ENCODE results near the gene TCEA2.
A peak's percentile ranks its signal among the peaks of the same experiment; 100 is the strongest.

TCEA2 gene

DNA sequence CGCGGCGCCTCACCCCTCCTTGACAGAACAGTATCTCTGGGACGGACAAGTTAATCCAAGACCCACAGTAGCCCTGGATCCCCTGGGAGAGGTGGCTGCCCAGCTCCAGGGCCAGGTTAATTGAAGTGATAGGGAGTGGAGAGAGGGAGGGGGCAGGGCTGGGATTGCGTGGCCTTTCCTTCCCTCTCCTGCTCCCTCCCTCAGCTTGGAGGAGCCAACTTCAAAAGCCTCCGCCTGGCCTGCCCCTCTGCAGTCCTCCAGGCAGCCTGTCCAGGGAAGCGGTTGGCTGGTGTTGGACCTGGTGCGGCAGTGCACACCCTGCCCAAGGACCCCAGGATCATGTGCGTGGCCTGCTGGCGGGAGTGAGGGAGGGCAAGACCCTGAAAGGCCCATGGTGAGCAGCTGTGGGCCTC is 27.1 kb upstream of the TCEA2 start, which contains the start of gene C20orf204:
Gene C20orf204 (plus strand): TSS at position 250 of the 413 bp plus-strand sequence. CDS start 142 bp downstream, at position 392.
- no peak for DNase-seq (ENCODE audit: low read depth in 2 of 2)

DNA sequence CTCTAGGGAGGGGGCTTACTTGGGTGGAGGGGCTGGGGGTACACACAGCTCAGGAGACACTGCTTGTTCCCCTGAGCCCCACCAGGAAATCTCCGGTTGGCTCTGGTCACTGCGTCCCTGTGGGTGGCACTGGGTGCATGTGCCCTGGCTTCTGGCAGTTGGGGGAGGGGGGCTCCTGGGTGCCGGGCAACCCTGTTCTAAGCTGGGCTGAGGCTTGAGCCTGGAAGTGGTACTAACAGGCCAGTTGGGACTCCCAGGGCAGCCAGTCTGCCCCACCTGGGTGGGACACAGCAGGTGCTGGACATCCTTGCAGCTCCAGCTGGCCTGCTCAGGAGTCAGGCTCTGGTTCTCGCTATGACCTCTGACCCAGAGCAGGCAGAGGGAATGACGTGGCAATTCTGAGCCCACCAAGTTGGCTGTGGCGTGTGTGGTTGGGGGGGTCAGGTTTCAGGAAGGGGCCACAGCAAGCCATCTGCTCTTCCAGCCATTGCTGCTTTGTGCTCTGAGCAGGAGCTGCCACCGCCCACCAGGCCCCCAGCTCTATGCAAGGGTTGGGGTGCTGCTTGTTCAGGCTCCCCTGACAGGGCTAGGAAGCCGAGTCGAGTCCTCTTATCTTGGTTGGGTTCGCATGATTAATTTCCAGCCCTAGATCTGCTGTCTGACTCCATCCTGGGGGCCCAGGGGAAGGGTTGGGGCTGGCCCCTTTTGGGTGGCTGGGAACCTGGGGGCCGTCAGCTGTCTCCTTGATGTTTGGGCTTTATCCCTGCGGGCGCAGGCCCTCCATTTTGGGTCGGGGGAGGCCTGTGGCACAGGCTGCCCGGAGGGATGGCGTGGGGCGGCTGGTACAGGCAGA is 26.4 kb upstream of the TCEA2 start:
- no peak for DNase-seq (ENCODE audit: low read depth in 2 of 2)

DNA sequence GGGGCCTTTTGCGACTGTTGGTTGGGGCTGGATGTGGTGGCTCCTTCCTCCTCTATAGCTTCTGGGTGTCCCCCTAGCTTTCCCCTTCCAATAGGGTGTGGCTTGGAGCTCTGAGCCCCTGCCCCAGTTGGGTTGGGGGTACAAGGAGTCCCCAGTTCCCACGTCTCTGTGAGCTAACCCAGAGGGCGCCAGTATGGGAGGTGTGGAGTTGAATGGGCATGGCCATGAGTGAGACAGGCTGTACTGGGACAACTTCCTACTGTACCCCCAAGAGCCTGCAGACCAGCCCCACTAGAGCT is 25.9 kb upstream of the TCEA2 start:
- DNase-seq (ENCODE audit: low read depth in 2 of 2): no peak

DNA sequence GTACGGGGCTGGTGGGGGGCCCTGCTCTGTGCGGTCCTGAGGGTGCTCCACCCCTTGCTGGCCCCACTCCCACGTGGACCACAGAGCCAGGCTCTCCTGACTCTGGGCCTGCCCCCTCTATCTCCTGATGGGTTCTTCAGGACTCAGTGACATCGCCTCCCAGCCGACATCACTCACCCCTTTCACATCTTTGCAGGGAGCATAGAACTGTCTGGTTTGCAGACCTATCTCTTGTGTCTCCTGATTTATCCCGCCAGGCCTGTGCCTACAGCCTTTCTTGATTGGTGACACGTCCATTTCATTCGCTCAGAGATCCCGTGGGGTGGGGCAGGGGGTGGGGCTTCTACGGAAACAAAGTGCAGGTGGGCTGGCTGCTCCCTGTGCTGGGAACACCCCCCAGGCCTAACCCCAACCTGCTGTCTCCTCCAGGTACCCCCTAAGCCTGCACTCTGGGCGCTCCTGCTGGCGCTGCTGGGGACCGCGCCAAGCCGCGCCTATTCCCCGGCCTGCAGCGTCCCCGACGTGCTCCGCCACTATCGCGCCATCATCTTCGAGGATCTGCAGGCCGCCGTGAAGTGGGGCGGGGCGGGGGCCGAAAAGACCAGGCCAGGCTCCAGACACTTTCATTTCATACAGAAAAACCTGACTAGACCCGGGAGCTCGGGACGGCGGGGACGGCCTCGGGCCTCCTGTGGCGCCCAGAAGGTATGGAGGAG is 25.3 kb upstream of the TCEA2 start:
- no peak for DNase-seq (ENCODE audit: low read depth in 2 of 2)

DNA sequence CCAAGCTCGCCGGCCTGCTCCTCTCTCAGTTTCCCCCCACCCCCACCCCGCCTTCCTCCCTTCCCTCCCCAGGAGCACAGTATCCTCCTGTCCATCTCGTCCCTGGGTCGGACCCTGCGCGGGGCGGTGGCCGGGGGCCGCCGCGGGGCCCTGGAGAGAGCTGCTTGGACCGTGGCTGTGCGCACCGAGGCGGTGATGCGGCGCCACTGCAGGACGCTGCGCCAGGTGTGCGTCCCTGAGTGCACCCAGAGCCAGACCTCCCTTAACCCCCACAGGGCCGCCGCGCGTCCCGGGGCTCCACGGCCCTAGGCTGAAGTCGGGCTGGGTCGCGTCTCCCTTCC is 24.8 kb upstream of the TCEA2 start:
- no peak for DNase-seq (ENCODE audit: low read depth in 2 of 2)

DNA sequence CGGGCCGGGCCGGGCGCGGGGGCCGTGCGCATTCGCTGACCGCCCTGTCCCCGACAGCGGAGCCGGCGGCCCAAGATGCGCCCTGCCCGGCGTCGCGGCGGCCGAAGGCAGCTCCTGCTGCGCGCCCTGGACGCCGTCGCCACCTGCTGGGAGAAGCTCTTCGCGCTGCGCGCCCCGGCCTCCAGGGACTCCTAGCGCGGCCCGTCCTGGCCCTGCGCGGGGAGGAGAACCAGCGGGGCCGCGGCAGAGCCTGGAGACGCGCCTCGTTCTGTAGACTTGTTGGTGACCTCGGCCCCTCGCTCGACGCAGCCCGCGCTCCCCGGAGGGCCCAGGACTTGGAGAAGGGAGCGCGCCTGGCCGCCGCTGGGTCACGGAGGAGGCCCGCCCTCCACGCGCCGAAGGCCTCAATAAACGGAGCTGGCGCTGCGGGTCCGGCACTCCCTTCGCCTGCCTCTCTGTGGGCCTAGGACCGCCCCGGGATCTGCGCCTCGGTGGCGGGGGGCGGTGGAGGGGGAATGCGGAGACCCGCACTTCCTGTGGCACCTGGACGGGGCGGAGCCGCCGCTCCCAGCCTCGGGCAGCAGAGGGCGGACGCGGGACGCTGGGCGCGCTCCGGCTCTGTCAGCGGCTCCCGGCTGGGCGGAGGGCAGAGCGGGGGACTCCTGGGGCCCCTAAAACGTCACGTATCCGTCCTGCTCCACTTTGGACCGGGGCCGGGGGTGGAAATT is 24.3 kb upstream of the TCEA2 start:
- peak; percentile 58 to 66 for DNase-seq (ENCODE audit: low read depth in 2 of 2)

DNA sequence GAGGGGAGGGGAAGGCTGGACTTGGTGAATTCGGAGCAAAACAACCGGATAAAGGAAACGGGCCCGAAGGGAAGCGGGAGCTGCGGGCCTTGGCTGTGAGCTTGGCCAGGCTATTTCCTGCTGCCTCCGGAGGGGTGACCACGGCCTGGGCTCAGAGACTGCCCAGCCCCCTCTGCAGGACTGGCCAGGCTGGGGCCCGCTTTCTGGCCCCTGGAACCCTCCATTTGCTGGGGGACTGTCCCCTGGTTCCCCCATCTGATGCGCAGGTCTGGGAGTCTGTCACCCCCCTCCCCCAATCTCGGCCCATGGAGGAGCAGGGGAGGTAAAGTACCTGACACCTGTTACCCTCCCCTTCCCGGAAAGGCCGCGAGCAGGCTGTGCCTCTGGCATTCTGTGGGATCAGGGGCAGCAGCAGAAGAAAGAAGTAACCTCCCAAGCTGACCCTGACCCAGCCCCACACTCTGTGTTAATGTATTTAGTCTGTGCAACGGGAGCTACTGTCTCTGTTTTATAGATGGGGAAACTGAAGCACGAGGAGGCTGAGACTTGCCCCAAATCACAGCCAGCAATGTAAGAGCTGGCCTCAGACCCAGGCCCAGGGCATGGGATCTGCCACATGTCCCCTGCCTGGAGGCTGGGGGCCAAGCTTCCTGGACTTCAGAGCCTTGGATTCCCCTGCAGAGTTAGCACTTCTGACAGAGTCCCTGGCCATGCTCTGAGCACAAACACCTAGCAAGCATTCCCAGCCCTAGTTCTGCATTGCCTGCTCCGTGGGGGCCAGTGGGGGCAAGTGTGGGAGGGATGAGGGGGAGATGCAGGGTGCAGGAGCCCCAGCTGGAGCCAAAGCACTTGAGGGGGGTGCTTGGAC is 23.5 kb upstream of the TCEA2 start:
- DNase-seq (ENCODE audit: low read depth in 2 of 2): no peak

DNA sequence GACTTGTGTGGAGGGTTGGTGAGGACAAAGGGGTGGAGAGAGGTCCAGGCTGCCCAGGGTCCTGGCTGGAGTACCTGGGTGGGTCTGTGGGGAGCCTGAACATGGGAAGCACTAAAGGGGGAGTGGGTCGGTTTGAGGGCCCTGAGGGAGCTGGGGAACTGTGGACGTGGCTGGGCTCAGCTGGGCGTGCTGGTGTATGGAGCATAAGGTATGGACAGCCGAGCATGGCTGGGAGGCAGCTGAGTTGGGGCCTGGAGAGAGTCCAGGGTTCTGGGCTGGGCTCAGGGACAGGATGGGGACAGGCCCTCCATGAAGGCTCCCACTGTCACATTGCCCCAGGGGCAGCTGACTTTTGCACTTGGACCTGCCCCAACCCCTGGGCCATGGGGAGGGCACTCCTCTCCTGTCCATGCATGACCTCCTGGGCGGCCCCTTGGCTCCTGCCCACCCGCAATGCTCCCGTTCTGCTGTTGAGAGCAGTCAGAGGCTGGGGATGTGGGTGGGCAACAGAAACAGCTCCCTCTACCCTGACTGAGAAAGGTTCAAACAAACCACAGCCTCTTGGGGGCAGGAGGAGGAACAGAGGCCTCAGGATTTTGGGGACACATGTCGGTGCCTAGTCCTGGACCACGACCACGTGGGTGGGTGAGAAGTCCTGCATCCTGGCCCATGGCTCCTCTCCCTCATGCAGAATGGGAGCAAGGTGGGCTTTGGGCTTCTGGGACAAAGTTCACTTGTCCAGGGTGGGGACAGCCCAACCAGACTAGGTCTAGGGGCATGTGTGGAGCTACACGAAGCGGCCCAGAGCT is 22.6 kb upstream of the TCEA2 start:
- no peak for DNase-seq (ENCODE audit: low read depth in 2 of 2)

DNA sequence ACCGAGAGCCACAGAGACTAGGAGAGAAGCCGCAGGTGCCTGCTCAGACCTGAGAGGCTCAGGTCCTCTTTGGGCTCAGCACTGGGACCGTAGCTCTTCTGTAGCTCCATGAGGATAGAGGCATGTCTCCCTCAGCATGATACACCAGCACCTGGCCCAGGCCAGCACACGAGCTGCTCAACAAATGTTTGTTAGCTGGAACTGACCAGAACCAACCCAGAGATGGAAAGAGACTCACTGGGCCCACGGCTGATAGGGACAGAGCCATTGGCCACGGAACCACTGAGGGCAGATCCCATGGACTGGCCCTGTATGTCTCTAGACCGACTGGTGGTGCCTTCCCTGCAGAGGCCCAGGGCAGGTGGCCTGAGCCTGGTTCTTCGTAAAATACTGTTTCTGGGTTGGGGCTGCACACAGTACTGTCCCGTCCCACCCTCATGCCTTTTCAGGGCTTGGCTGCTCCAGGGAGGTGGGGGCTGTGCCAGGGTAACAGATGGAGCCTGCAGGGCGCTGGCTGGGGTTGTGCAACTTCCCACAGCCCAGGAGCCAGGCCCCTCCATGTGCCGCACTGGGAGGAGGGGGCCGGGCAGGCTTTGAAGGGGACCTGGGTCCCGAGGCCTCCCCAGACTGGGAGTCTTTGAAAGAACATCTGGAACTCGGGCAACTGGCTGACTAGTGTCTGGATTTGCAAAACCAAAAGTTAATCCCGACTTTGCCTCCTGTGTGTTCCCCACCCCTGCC is 21.8 kb upstream of the TCEA2 start:
- no peak for DNase-seq (ENCODE audit: low read depth in 2 of 2)

DNA sequence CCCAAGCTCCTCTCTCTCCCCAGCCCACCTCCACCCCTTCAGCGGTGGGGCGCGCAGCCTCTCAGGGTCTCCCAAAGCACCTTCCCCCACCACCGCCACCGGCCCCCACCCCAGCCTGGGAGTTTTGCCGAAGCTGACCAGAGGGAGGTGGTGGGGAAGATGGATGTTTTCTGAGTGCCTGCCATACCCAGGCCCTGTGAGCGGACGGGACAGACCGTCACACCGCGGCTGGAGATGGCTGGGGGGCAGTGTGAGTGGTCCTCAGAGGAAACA is 21.3 kb upstream of the TCEA2 start:
- no peak for DNase-seq (ENCODE audit: low read depth in 2 of 2)

DNA sequence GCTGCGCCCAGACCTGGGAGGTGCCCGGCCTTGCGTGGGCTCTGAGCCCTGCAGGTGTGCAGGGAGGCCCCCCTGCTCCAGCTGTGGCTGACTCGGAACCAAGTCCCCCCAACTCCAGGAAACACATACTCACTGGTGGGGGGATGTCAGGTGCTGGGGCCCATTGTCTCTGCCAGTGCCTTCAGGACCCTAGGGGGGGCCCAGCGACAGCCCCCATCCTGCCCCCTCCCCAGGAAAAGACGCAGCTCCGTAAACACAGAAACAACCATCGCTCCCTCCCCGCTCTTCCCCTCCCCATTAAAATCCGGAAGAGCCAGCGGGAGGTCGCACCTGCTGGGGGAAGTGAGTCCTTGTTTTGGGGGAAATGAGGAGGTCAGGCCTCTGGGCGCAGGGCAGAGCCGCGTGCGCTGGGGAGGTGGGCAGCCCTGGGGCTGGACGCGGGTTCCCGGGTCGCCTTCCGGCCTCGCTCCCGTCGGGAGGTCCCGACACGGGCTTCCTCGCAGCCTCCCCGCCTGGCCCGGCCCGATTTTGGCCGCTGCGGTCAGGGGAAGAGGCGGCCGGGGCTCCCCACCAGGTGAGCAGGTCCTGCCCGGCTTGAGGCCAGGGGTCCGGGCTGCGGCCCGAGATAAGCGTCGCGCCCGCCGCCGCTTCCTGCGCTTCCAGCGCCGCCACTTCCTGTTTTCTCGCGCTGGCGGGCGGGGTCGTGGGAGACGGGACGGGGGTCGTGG is 20.8 kb upstream of the TCEA2 start:
- DNase-seq (ENCODE audit: low read depth in 2 of 2): no peak

DNA sequence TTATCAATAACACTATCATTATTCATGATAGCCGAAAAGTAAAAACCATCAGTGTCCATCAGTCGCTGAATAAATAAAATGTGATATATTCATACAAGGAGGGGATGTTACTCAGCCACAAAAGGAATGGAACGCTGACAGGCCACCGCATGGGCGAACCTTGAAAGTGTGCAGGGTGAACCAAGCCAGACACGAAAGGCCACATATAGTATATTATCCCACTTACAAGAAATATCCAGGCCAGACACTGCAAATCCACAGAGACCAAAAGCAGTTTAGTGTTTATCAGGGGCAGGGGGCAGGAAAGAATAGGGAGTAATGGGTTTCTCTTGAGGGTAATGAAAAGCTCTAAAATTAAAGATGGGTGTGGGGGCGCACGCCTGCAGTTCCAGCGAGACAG is 19.2 kb upstream of the TCEA2 start:
- DNase-seq (ENCODE audit: low read depth in 2 of 2): no peak

DNA sequence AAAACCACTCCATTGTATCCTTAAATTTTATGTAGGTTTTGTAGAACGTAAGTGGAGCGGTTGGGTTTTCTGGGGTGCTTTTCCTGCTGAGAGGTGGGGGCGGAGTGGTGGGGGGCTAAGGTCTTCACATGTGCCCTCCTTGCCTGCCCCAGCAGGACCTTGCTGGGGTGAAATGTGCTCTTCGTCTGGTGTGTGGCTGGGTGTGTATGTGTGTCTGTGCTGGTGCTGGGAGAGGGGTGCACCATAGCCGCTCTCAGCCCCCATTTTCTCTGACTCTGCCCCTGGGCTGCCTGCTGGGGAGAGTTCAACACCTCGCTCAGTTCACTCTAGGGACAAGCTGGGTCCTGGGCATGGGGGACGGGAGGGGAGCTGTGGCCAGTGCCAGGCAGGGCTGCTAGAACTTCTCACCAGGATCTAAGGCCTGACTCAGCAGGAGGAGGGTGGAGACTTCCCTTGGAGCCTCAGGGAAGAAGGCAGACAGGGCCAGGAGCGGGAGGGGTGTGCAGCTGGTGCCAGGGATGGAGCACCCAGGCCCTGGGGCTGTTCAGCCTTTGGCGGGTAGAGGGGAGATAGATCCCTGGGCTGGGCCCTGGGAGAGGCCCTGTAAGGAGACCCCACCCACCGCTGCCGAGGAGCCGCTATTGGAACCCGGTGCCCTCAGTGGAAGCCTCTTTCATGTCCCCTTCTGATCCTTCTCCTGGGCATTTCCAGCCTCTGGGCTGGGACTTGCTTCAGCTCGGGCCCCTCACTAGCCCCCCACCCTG is 18.3 kb upstream of the TCEA2 start:
- DNase-seq (ENCODE audit: low read depth in 2 of 2): no peak

DNA sequence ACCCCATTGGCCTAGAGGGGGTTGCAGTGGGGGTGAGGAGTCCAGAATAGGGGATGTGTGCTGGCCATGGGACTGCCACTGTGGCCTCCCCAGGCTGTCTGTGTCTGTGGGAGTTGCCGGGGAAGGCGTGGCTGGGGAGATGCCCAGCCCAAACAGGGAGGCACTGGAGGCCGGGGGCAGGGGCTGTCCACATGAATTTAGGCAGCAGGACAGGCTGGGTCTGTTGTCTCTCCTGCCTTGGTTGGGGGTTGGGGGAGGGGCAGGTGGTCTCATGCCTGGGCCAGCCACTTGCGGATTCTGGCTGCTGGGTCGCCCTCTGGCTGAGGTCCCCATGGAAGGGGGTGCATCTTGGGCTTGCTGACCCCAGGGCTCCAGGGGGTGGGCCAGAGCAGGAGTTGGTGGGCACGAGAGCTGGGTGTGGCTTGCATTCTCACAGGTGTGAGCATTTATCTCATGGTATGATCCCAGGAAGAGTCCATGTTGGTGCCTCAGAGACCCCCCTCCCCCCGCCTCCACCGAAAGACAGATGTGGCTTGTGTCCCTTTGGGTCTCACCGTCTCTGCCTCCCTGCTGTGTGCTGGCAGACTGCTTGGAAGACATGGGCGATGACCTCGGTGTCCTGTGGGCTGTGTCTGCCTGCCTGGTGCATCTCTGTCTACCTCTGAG is 17.5 kb upstream of the TCEA2 start:
- DNase-seq (ENCODE audit: low read depth in 2 of 2): no peak

DNA sequence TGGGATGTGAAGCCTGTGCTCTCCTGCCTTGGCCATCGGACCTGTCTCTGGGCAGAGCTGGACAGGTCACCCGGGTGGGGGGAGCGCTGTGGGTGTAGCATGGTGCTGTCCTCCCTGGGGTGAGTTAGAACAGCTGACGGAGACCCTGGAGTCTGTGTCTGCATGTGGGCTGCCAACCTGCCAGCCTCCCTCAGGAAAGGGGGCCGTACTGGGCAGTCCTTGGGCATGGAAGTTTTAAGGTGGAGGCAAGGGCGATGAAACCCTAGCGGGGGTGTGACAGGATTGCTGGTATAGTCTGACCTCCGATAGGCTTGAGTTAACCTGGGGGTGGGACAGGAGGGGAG is 16.0 kb upstream of the TCEA2 start:
- no peak for DNase-seq (ENCODE audit: low read depth in 2 of 2)

DNA sequence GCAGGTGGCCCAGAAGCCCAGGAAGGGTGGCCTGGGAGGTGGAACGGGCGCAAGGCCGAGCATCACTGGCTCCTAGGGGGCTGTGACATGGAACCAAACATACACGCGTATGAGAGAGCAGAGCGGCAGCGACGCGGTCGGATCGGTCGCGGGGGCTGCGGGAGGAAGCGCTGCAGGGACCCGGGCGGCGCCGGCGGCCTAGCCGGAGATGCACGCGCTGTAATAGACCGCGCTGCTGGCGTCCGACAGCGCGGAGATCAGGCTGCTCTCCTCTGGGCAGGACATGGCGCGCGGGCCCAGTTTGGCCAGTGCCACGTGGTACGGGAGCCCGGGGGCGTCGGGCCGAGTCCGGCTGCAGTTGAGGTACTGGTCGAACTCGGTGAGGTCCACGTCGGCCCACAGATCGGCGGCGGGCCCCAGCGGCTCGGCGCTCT is 15.0 kb upstream of the TCEA2 start:
- DNase-seq (ENCODE audit: low read depth in 2 of 2): no peak

DNA sequence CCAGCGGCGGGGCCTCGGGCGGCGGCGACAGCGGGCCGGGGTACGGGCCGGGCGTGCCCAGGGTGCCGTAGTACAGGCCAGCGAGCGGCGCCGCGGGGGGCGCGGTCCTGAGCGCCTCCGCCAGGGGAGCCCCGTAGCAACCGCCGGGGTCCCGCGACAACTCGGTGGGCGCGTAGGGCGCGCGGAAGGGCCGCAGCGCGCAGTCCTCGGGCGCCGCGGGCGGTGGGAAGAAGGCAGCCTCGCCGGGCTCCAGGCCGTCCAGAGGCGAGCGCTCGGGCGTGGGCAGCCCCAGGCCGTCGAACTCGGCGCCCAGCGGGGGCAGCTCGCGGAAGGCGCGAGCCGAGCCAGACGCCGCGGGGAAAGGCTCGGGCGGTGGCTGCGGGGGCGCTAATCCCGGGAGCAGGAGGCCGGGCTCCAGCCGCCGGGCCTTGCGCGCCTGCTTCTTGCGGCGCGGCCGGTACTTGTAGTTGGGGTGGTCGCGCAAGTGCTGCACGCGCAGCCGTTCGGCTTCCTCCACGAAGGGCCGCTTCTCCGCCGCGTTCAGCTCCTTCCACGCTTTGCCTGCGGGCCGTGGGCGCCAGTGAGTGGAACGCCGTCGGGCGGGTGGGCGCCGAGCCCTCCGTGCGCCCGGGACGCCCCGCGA is 14.5 kb upstream of the TCEA2 start:
- no peak for DNase-seq (ENCODE audit: low read depth in 2 of 2)
